Osteoblast (primary cell): ENCODE measurements around the gene TM4SF4. TPM values are rescaled to one million over a fixed set of nuclear protein-coding genes. Genes with fewer than 3 reads are reported as not detected.
A peak's percentile ranks its signal among the peaks of the same experiment; 100 is the strongest.

ENCODE experiments used
- DNase-seq: peaks from one replicate; pipeline ENCODE4 v3.0.0; 2011; ENCODE audit warnings: low spot score, mixed read lengths; ENCODE audit not compliant: insufficient read length; ENCODE audit errors: missing footprints
- H2AFZ ChIP-seq: 2 replicates; pipeline ENCODE4 v1.6.0; 2011; ENCODE audit warnings: mild to moderate bottlenecking, low read length
- H3K27ac ChIP-seq: 2 replicates; pipeline ENCODE4 v1.5.1; 2011; ENCODE audit warnings: mild to moderate bottlenecking, low read depth, low read length, moderate library complexity
- H3K27me3 ChIP-seq: 2 replicates; pipeline ENCODE4 v1.6.0; 2012; ENCODE audit warnings: mild to moderate bottlenecking, control low read depth, inconsistent platforms, low read length, moderate library complexity; ENCODE audit not compliant: insufficient read depth
- H3K36me3 ChIP-seq: 2 replicates; pipeline ENCODE4 v1.5.1; 2011; ENCODE audit warnings: mild to moderate bottlenecking, low read length, control low read depth, moderate library complexity; ENCODE audit not compliant: insufficient read depth
- H3K4me1 ChIP-seq: 2 replicates; pipeline ENCODE4 v1.5.1; 2011; ENCODE audit warnings: mild to moderate bottlenecking, low read length, control low read depth, moderate library complexity; ENCODE audit not compliant: insufficient read depth
- H3K4me2 ChIP-seq: 2 replicates; pipeline ENCODE4 v1.6.0; 2011; ENCODE audit warnings: mild to moderate bottlenecking, low read length; ENCODE audit not compliant: insufficient read depth
- H3K4me3 ChIP-seq: fragments of 200-600 bp; sonication (generic); 3 replicates; pipeline ENCODE4 v1.5.1; 2012; ENCODE audit warnings: mild to moderate bottlenecking, low read length, inconsistent platforms; ENCODE audit not compliant: insufficient read depth
- H3K79me2 ChIP-seq: 2 replicates; pipeline ENCODE4 v1.6.0; 2012; ENCODE audit warnings: mild to moderate bottlenecking, low read length, control low read depth, inconsistent platforms; ENCODE audit not compliant: insufficient read depth
- H3K9me3 ChIP-seq: 2 replicates; pipeline ENCODE4 v1.5.1; 2011; ENCODE audit warnings: low read depth, low read length, control low read depth
- H4K20me1 ChIP-seq: 2 replicates; pipeline ENCODE4 v1.6.0; 2012; ENCODE audit warnings: mild to moderate bottlenecking, low read length, control low read depth; ENCODE audit not compliant: insufficient read depth
- total RNA-seq: library from RNA; depleted of rRNA; stranded (reverse); fragments of >200 nt; gene quantifications from 2 replicates; pipeline ENCODE4 v1.2.3, GENCODE V29; 2012
- TF ChIP-seq, protein P1 (sequence below): IDR thresholded peaks from 2 replicates; pipeline ENCODE4 v1.5.1; 2011; ENCODE audit warnings: mild to moderate bottlenecking, low read depth, low read length, moderate library complexity; ENCODE audit errors: extremely low read depth

Gene TM4SF4
- total RNA-seq, 1 donor: not detected

DNA sequence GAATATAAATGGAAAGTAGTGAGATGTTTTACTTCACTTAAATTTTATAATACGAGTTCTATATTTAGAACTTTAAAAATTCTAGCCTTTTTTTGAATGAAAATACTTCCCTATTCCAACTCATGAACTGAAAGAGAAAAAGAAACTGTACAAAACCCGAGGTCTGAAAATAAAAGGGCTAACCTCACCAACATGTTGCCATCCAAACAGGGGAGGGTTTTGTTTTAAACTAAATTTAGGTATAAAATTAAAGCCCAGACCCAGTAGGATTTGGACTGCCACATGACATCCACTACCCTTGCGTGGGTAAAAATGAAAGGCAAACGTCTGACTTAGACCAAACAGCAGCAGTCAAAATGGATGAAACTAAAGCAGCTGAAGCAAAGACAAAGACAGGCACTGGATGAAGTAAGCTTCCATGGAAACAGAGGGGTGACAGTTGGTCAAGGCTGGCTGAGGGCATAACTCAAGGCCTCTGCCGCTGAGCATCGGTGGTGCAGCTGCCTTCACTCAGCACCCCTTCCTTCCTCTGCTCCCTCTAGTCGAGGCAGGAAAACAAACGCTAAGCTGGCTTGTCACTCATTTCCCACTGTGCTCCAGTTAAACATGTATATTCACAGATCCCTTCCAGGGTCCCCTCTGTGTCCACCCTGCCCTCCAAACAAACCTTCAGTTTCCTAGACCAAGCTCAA, 58.1 kb downstream of the TM4SF4 start:
- Histone ChIP-seq H3K9me3 (no peaks in the 10 kb centered on the region), H3K36me3 (no peaks in the 10 kb centered on the region), H3K4me1 (peaks cover 62% of the 10 kb centered on the region), H3K27ac (peak overlapping the region; percentile 63), H3K27me3 (no peaks in the 10 kb centered on the region), H3K79me2 (peaks cover 77% of the 10 kb centered on the region), H2AFZ (no peak overlapping the region), H3K4me2 (peak overlapping the region; percentile 64), H4K20me1 (no peaks in the 10 kb centered on the region), H3K4me3 (peak overlapping the region; percentile 18)
- DNase-seq: no peak
- TF ChIP-seq, protein P1, sequence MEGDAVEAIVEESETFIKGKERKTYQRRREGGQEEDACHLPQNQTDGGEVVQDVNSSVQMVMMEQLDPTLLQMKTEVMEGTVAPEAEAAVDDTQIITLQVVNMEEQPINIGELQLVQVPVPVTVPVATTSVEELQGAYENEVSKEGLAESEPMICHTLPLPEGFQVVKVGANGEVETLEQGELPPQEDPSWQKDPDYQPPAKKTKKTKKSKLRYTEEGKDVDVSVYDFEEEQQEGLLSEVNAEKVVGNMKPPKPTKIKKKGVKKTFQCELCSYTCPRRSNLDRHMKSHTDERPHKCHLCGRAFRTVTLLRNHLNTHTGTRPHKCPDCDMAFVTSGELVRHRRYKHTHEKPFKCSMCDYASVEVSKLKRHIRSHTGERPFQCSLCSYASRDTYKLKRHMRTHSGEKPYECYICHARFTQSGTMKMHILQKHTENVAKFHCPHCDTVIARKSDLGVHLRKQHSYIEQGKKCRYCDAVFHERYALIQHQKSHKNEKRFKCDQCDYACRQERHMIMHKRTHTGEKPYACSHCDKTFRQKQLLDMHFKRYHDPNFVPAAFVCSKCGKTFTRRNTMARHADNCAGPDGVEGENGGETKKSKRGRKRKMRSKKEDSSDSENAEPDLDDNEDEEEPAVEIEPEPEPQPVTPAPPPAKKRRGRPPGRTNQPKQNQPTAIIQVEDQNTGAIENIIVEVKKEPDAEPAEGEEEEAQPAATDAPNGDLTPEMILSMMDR: no peak

DNA sequence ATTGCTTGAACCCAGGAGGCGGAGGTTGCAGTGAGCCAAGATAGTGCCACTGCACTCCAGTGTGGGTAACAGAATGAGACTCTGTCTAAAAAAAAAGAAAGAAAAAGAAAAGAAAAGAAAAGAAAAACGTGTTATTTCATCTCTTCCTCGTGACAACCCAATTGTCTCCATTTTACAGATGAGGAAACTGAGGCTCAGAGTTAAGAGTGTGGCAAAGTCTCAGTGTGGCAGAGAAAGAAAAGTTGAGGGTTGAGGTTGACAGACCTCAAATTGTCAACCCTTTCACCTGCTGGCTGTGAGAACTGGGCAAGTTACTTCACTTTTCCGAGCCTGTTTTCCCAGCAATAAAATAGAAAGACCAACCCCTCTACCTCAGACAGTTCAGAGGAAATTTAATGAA, 59.6 kb downstream of the TM4SF4 start:
- peak overlapping the region; percentile 63 for H3K27ac ChIP-seq
- peaks cover 56% of the 10 kb centered on the region for H3K4me1 ChIP-seq
- H4K20me1 ChIP-seq: no peaks in the 10 kb centered on the region
- H3K27me3 ChIP-seq: no peaks in the 10 kb centered on the region
- TF ChIP-seq, protein P1: no peak
- peaks cover 76% of the 10 kb centered on the region for H3K79me2 ChIP-seq
- no peaks in the 10 kb centered on the region for H3K36me3 ChIP-seq
- H3K4me2 ChIP-seq: peak overlapping the region; percentile 61
- H2AFZ ChIP-seq: no peak overlapping the region
- H3K4me3 ChIP-seq: no peak overlapping the region
- no peak for DNase-seq
- no peaks in the 10 kb centered on the region for H3K9me3 ChIP-seq

DNA sequence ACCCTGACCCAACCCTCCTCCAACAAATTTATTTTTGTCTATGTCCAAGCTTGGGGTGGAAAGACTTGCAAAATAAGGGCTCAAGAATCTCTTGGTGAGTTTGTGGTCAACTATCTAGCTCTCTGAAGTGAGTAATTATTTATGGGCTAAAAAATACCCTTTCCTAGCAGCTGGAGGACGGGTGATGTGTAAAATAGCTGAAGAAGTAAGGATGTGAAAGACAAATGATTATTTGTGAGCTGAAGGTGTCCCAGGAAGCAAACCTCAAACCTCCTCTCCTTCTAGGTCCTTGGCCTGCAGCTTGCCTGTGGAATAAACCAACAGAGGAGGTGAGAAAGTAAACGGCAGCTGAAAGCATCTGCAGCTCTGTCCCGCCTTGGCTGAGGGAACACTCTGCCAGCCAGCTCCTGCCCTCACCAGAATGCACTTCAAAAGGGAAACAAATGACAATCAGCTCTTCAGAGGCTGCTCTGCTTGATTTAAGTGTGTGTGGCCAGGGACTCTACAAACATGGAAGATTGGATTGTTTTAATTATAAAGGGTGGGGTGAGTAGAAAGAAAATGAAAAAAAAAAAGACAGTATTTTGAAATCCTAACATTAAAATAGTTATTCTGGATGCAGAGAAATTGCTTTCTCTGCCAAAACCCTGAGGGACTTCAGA, 60.3 kb downstream of the TM4SF4 start:
- Histone ChIP-seq H3K9me3 (no peaks in the 10 kb centered on the region), H3K27me3 (no peaks in the 10 kb centered on the region), H3K79me2 (peaks cover 76% of the 10 kb centered on the region), H3K4me1 (peaks cover 62% of the 10 kb centered on the region), H3K4me2 (peak overlapping the region; percentile 61), H3K4me3 (peak overlapping the region; percentile 1), H2AFZ (no peak overlapping the region), H3K27ac (peak overlapping the region; percentile 63), H3K36me3 (no peaks in the 10 kb centered on the region), H4K20me1 (no peaks in the 10 kb centered on the region)
- no peak for DNase-seq
- TF ChIP-seq, protein P1: no peak

DNA sequence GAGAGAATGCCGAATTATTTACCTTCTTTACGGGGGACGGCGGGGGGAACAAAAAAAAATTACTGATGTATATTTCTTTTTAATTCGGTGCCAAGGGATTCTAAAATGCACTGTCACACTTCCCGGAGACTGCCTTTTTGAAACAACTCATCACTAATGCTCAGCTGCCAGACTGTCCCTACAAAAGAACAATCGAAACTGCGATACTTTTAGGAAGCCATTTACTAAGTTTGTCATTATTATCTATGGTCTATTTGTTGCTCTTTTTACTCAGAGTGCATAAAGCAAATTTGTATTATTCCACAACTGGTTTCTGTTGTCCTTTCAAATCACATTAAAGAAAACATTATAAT, 60.8 kb downstream of the TM4SF4 start:
- TF ChIP-seq, protein P1: no peak
- no peaks in the 10 kb centered on the region for H3K27me3 ChIP-seq
- DNase-seq: no peak
- no peaks in the 10 kb centered on the region for H4K20me1 ChIP-seq
- H3K4me2 ChIP-seq: peak overlapping the region; percentile 61
- H3K4me1 ChIP-seq: peaks cover 67% of the 10 kb centered on the region
- no peaks in the 10 kb centered on the region for H3K9me3 ChIP-seq
- H3K27ac ChIP-seq: peak overlapping the region; percentile 63
- H3K4me3 ChIP-seq: no peak overlapping the region
- H2AFZ ChIP-seq: no peak overlapping the region
- no peaks in the 10 kb centered on the region for H3K36me3 ChIP-seq
- peaks cover 78% of the 10 kb centered on the region for H3K79me2 ChIP-seq
